ENCODE measurements around the gene CST9. TPM values are rescaled to one million over a fixed set of nuclear protein-coding genes. Genes with fewer than 3 reads are reported as not detected.
A peak's percentile ranks its signal among the peaks of the same experiment; 100 is the strongest.

CST9 gene
- polyA plus RNA-seq, 1 donor (not counting 4 experiments of a cell fraction or from before 2014, with no cell fraction given): not detected

DNA sequence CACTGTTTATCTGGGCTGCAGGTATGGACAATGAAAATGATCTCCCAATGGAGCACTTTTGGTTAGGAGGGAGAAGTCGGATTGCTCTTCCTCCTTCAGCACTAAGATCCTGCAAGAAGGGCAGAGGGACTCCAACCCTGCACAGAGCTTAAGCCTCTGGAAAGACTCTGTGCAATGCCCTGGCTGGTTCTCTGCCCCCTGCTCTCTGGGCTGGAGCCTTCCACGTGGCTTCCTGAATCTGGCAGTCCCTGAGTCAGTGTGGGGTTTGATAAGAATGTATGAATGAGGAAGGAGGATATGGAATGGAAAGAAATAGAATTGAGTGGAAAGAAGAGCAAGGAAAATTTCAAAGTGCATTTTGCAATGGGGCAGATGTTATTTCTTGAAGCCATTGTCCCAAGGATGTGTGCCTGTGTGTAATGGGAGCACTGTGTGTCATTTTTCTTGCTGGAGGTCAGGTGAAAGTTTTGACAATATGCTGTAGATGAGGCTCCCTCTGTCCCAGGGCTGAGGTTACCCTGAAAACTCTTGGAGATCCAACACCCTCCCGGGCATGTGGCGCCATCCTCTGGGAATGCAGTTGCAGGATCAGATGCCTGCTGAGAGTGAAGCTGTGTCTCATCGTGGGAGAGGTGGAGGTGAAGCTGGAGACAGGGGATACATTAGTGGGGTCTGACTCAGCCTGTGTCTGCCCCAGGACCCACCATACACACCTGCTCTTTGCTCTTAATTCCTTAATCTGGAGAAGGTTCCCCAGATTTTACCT is 21.1 kb downstream of the CST9 start:
- peaks cover 3% of the 10 kb centered on the region for H3K9me1 ChIP-seq (ENCODE audit: control insufficient read depth, extremely low read depth, insufficient read depth, low read length)
- no peaks in the 10 kb centered on the region for H3K36me3 ChIP-seq (ENCODE audit: control insufficient read depth in 2 of 2, extremely low read depth in 1 of 2, insufficient read depth in 2 of 2, low read length in 2 of 2)
- H3K4me2 ChIP-seq (ENCODE audit: control insufficient read depth, extremely low read depth, insufficient read depth, low read depth, low read length): no peak overlapping the region
- H3K79me2 ChIP-seq (ENCODE audit: control insufficient read depth, insufficient read depth, low read length): no peaks in the 10 kb centered on the region
- no peaks in the 10 kb centered on the region for H3K27me3 ChIP-seq (ENCODE audit: control insufficient read depth, extremely low read depth, insufficient read depth, low read length)
- no peaks in the 10 kb centered on the region for H3K9me3 ChIP-seq (ENCODE audit: control insufficient read depth, low read depth, low read length)
- no peak overlapping the region for H2AFZ ChIP-seq (ENCODE audit: control insufficient read depth, low read length)
- no peak overlapping the region for H3K27ac ChIP-seq (ENCODE audit: control insufficient read depth, insufficient read depth, low read length)
- FAIRE-seq (peak; percentile 63), DNase-seq (ENCODE audit: low read depth, low spot score) (no peak)
- no peak overlapping the region for H3K4me3 ChIP-seq (ENCODE audit: control insufficient read depth in 2 of 3, extremely low read depth in 1 of 3, insufficient read depth in 2 of 3, low read depth in 1 of 3, low read length in 3 of 3)
- no peaks in the 10 kb centered on the region for H4K20me1 ChIP-seq (ENCODE audit: control insufficient read depth, extremely low read depth, insufficient read depth, low read length)
- dilution Hi-C loops (cut with MboI; ENCODE audit: extremely low pct_ligation_motif_present, low sequenced_read_pairs): no loop called here
- H3K4me1 ChIP-seq (ENCODE audit: control insufficient read depth, extremely low read depth, insufficient read depth, low read length): peaks cover 43% of the 10 kb centered on the region
- H3K9ac ChIP-seq (ENCODE audit: control insufficient read depth, extremely low read depth, insufficient read depth, low read length): no peak overlapping the region
- TF ChIP-seq EZH2 (IDR thresholded peaks at IDR 0.05; ENCODE audit: low read length): no peak
- TF ChIP-seq, protein P1, sequence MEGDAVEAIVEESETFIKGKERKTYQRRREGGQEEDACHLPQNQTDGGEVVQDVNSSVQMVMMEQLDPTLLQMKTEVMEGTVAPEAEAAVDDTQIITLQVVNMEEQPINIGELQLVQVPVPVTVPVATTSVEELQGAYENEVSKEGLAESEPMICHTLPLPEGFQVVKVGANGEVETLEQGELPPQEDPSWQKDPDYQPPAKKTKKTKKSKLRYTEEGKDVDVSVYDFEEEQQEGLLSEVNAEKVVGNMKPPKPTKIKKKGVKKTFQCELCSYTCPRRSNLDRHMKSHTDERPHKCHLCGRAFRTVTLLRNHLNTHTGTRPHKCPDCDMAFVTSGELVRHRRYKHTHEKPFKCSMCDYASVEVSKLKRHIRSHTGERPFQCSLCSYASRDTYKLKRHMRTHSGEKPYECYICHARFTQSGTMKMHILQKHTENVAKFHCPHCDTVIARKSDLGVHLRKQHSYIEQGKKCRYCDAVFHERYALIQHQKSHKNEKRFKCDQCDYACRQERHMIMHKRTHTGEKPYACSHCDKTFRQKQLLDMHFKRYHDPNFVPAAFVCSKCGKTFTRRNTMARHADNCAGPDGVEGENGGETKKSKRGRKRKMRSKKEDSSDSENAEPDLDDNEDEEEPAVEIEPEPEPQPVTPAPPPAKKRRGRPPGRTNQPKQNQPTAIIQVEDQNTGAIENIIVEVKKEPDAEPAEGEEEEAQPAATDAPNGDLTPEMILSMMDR (optimal IDR thresholded peaks at IDR 0.05 in 1 of 3, IDR thresholded peaks at IDR 0.05 in 1 of 3, conservative IDR thresholded peaks at IDR 0.05 in 1 of 3; ENCODE audit: extremely low read depth in 1 of 3, insufficient read depth in 2 of 3, low read length in 3 of 3): peak in 1 of 3 experiments; percentile 34

DNA sequence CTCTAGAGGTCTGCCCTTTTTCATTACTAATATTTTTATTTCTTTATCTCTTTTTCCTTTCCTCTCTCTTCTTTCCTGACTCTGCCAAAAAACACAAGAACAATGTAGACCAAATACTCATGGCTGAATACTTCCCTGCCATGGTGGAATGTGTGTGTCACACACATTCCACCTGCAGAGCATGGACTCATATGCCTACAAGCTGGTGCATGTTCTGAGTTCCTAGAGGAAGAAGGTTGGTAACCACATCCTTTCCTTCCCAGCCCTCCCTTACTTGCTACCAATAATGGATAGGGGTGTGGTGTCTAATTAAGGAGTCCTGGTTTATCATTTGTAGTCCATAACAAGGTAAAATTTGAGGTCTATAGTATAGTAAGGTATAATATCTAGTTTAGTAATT is 22.2 kb downstream of the CST9 start:
- H4K20me1 ChIP-seq (ENCODE audit: control insufficient read depth, extremely low read depth, insufficient read depth, low read length): no peaks in the 10 kb centered on the region
- FAIRE-seq (peak; percentile 100), DNase-seq (ENCODE audit: low read depth, low spot score) (peak; percentile 93)
- dilution Hi-C loops (cut with MboI; ENCODE audit: extremely low pct_ligation_motif_present, low sequenced_read_pairs): no loop called here
- H3K27me3 ChIP-seq (ENCODE audit: control insufficient read depth, extremely low read depth, insufficient read depth, low read length): no peaks in the 10 kb centered on the region
- no peaks in the 10 kb centered on the region for H3K9me3 ChIP-seq (ENCODE audit: control insufficient read depth, low read depth, low read length)
- H3K4me2 ChIP-seq (ENCODE audit: control insufficient read depth, extremely low read depth, insufficient read depth, low read depth, low read length): peak overlapping the region; percentile 35
- no peak overlapping the region for H3K27ac ChIP-seq (ENCODE audit: control insufficient read depth, insufficient read depth, low read length)
- H3K9ac ChIP-seq (ENCODE audit: control insufficient read depth, extremely low read depth, insufficient read depth, low read length): no peak overlapping the region
- H2AFZ ChIP-seq (ENCODE audit: control insufficient read depth, low read length): no peak overlapping the region
- TF ChIP-seq EZH2 (IDR thresholded peaks at IDR 0.05; ENCODE audit: low read length): no peak
- TF ChIP-seq, protein P1 (optimal IDR thresholded peaks at IDR 0.05 in 1 of 3, IDR thresholded peaks at IDR 0.05 in 1 of 3, conservative IDR thresholded peaks at IDR 0.05 in 1 of 3; ENCODE audit: extremely low read depth in 1 of 3, insufficient read depth in 2 of 3, low read length in 3 of 3): no peak
- peaks cover 40% of the 10 kb centered on the region for H3K4me1 ChIP-seq (ENCODE audit: control insufficient read depth, extremely low read depth, insufficient read depth, low read length)
- peaks cover 3% of the 10 kb centered on the region for H3K9me1 ChIP-seq (ENCODE audit: control insufficient read depth, extremely low read depth, insufficient read depth, low read length)
- no peaks in the 10 kb centered on the region for H3K36me3 ChIP-seq (ENCODE audit: control insufficient read depth in 2 of 2, extremely low read depth in 1 of 2, insufficient read depth in 2 of 2, low read length in 2 of 2)
- no peak overlapping the region for H3K4me3 ChIP-seq (ENCODE audit: control insufficient read depth in 2 of 3, extremely low read depth in 1 of 3, insufficient read depth in 2 of 3, low read depth in 1 of 3, low read length in 3 of 3)
- no peaks in the 10 kb centered on the region for H3K79me2 ChIP-seq (ENCODE audit: control insufficient read depth, insufficient read depth, low read length)
